NCI-H2227 treated with DMSO at 0.1 percent for 48 hours (cell line): Measurements from ENCODE around the gene NOTCH1.
"Not testable (repeated sequence)": the region's sequence is repeated elsewhere in the genome, so short reads cannot be mapped to it uniquely, and the experiment has no call there.

Experiments
- DNase-seq: peaks from one replicate; lab custom pipeline; 2025; lab: John Stamatoyannopoulos, UW

NOTCH1 gene

GRCh38 chr9:136564379-136564988 lies 18.6 kb upstream of the NOTCH1 start:
- DNase-seq: no peak

DNA sequence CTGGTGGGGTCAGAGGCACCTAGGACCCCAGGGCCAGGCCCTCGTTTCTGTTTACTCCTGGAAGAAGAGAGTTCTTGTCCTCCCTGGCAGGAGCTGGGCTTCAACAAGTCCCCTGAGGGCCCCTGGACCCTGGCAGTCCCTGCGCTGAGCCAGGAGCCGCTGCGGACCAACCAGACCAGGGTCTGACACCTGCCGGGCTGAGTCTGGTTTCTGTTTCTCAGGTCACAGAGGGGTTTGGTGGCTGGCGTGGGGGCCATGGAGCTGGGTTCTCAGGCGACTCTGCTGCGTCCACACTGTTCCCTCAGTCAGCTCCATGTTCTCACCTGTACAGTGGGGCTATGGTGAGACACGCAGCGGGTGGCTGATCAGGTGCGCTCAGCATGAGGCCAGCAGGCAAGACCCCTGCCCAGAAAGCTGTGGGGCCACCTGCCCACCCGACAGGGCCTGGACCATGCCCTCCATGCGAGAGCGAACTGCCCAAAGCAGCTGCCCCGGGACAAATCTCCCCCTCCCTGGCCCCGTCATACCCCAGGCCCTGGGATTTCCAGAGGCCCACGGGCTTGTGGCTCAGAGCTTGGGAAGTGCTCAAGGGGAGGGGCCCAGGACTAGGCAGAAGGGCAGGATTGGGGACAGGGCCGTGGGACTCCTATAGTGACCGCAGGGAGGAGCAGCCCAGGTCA lies 17.9 kb upstream of the NOTCH1 start:
- DNase-seq: no peak

DNA sequence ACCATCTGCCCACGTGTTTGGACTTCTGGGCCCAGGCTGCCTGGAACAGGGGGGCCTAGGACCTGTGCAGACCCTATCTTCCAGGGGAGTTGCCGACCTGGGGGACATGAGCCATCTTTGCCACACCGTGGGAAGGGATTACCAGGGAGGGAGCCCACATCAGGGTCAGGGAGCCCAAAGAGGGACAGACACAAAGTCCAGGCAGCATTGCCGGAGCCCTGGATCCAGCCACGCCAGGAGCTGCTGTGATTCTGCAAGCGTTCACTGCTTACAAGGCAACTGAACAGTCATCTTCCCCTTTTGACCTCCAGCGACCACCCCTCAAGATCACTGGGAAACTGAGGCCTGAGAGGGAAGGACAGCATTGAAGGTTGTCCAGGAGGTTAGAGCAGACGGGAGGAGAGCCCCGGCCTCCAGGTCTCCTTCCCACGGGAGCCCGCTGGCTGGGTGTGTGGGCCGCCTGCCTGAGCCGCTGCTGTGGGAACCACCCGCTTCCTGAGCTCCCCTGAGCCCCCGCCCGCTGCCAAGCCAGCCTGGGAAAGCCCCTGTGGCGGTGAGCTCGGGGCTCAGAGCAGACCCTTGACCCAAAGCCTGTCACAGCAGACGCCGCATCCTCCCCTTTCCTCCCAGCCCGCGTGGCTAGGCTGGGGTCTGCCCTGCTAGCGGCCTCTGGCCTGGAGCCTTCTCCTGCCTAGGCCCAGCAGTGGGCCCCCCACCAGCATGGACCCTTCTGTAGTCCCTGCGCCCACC lies 17.1 kb upstream of the NOTCH1 start:
- no peak for DNase-seq

DNA sequence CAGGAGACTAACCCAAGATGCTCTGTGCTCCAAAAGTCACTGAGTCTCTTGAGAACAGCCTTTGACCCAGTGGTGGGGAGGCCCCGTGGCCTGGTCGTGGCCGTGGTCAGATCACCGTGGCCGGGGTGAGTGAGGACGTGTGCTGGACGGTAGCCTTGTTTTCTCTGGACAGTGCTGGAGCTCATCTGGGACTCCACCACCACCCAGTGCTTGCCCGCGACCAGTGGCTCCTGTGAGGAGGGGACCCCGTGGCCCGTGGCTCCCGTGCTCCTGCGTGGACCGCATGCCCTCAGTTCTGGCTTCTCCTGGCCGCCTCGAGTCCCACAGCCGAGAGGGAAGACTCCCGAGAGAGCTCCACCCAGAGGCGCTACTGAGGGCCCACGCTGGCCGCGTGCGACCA lies 15.9 kb upstream of the NOTCH1 start:
- no peak for DNase-seq

DNA sequence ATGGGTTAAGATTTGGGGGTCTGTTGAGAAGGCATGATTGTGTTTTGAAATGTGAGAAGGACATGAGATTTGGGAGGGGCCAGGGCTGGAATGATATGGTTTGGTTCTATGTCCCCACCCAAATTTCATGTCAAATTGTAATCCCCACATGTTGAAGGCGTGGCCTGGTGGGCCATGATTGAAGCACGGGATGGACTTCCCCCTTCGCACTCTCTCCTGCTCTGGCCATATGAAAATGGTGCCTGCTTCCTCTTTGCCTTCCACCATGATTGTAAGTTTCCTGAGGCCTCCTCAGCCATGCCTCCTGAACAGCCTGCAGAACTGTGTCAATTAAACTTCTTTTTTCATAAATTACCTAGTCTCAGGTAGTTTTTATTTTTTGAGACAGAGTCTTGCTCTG lies 14.7 kb upstream of the NOTCH1 start:
- no peak for DNase-seq

GRCh38 chr9:136559371-136559770 lies 13.5 kb upstream of the NOTCH1 start:
- not testable (repeated sequence) for DNase-seq

- DNase-seq: not testable (repeated sequence)
These were observed 13.0 kb upstream of the NOTCH1 start for GRCh38 chr9:136558846-136559245.

- no peak for DNase-seq
These were observed 12.5 kb upstream of the NOTCH1 start for GRCh38 chr9:136558373-136558772.

- no peak for DNase-seq
These were observed 11.2 kb upstream of the NOTCH1 start for GRCh38 chr9:136557036-136557435.

DNA sequence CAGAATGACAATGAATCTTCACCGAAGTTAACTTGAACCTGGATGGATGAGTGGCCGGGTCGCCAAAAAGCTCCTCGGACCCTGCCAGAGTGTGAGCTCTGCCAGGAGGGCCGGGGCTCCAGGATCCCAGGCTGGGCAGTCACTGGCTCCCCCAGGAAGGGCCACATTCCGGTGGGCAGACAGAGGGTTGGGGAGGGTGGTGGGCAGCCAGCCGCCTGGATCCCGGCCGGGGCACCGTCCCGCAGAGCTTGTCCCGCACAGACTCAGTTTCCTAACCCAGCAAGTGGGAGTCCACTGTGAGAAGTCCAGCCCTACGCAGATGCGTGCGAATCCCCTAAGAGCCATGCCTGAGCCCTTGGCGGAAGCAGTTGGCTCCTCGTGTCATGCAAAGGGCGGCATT lies 10.3 kb upstream of the NOTCH1 start:
- no peak for DNase-seq

GRCh38 chr9:136554870-136555269 lies 9.0 kb upstream of the NOTCH1 start:
- DNase-seq: no peak

- no peak for DNase-seq
These were observed 7.7 kb upstream of the NOTCH1 start for GRCh38 chr9:136553581-136553980.

DNA sequence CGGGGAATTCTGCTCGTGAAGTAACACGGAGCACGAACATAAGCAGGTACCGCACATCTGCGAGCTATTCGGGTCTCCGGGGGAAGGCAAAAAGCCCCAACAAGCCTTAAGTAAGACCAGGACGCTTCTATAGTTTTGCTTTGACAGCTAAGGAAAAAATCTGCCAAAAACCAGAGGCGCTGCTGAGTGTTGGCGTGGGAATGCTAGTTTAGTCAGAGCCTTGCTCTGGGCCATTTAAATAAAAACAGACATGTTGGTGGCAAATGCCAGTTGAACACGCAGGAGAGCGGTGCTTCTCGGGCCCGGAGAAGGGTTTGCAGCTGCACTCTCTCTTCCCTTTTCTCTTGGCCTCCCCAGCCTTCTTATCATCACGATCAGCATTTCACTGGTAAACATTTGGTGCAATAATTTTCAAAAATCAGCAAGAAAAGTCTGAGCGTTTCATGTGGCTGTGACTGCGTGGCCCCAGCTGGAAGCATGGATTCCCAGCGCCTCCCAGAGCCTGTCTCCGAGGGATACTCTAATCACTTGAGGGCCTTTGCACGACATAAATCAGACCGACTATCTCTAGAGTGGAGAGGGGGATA lies 6.4 kb upstream of the NOTCH1 start:
- no peak for DNase-seq

DNA sequence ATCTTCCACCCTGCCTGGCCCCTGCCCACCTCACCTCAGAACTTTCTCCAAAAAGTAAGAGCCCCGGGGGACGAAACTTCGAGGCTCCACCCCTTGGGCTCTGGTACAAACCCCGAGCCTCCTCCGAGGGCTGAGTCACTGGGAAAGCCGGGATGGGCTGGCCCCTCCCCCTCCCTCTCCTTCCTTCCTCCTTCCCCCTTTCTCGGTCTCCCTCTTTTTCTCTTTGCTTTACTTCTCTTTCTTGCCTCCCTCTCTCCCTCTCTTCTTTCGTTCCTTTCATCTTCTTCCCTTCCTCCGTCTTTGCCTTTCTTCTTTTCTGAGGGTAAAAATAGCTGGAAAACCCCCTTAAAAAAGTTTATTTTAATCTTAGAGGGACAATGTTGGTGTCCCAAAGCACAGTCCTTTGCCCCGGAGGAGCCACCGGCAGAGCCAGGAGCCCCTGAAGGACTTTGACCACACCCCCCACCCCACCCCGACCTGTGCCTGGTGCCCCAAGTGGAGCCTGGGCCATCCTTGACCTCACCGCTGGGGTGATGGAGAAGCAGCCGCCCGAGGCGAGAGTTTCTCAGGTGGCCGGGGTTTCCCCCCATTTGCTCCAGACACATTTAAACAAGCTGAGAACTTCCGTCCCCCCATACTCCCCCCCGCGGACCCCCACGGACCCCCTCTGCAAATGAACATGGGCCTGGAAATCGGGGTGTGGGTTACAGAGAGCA lies 5.7 kb upstream of the NOTCH1 start:
- no peak for DNase-seq

GRCh38 chr9:136550439-136551289 lies 4.8 kb upstream of the NOTCH1 start:
- DNase-seq: no peak

DNA sequence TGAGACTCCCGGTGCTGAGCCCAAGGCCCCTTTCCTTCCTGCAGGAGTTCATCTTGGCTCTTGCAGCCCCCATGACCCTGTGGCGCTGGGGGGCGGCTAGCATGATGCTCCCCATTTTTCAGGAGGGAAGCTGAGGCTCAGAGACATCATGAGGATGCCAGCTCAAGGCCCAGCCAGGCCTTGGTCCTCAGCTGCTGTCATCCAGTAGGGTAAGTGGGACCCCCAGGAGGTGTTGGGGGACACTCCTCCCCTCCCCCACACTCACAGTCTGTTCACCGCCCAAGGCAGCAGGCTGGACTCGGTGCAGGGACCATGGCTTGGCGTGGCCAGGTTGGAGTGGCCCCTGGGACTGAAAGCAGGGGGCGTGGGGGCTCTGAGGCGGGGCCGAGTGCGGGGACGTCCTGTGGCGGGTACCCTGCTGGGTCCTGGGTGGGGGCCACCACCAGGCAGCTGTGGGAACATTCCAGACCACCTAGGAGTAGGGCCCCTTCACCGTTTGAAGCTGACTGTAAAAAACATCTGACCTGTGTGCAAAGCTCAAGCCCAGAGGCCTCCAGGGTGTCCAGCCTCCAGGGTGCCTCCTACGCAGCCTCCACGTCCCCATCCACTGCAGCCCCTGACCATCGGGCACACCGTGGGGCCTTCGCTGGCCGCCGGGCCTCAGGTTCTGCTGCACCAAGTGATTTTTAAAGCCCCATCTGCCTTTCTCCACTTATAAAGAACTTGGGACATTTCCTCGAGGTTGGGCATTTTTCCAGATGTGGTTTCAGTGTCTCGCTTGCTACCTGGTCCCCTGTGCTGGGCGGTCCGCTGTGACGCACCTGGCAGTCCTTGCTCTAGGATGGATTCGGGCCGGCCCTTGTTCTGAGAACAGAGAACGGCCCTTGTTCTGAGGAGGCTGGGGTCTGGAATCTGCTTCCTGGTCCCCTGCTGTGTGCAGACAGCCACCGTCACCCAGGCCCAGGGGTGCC lies 3.4 kb upstream of the NOTCH1 start:
- DNase-seq: no peak

GRCh38 chr9:136547508-136548215 lies 1.8 kb upstream of the NOTCH1 start:
- no peak for DNase-seq

DNA sequence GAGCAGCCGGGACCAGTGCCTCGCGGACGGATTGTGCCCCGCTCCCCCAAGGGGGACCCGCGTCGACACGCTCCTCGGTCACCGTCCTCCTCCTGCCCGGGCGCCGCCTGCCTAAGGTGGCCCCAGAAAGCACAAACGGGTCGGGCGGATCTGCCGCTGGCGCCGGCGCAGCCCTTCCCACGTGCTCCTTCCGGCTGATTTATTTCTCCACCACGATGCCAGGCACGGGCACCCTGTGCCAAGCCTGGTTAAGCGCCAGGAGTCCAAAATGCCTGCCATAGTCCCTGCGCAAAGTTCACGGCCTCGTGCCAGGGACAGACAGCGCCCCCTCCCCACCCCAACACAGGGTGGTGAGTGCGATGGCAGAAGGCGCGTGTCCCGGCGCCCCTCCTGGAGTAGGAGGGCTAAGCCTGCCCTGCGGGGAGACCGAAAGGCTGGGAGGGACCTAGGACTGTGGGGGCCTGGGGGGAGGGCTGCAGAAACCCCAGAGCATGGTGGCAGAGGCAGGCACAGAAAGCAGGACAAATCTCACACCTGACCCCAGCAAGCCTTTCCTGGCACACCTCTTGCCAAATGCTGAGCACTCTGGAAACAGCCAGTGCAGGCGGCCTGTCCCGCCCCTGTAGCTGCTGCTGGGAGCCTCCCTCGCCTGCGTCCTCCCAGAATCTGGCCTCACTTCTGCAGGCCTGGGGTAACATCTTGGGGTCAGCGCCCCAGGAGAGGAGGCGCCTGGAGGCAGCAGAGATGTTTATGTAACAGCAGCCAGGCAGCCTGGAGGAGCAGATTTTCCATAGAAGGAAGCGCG lies 1.1 kb upstream of the NOTCH1 start:
- no peak for DNase-seq

DNA sequence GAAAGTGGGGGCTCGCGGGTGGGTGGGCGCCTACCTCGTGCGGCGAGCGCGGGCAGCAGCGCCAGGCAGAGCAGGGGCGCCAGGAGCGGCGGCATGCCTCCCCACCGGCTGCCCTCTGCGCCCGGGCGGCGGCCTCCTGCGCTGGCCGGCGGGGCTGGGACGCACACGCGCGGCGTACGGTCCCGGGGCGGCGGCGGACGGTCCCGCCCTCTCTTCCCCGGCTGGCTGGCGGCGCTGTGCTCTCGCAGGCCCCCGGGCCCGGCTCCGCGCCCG lies 220 bp downstream of the NOTCH1 start:
- DNase-seq: no peak
